GM19468 (cell line): ENCODE data around the gene PRRT3.
A peak's percentile ranks its signal among the peaks of the same experiment; 100 is the strongest.

Experiments used
- ATAC-seq: cut with Tn5 transposase; IDR thresholded peaks from one replicate; pipeline ENCODE4 v1.9.1; 2021; ENCODE audit warnings: mild to moderate bottlenecking, moderate library complexity, moderate number of reproducible peaks; ENCODE audit not compliant: unreplicated experiment; ENCODE audit errors: extremely low read depth

Gene PRRT3

GRCh38 chr3:9951962-9952805, at the start of gene PRRT3:
TSS of gene PRRT3 (minus strand) at chr3:9952408. CDS start at chr3:9950115, 2,293 bp downstream.
- peak; percentile 76 for ATAC-seq

GRCh38 chr3:10000686-10001085, 48.5 kb upstream of the PRRT3 start:
- ATAC-seq: no peak

- no peak for ATAC-seq
These were observed 42.1 kb upstream of the PRRT3 start for GRCh38 chr3:9994086-9994844.

DNA sequence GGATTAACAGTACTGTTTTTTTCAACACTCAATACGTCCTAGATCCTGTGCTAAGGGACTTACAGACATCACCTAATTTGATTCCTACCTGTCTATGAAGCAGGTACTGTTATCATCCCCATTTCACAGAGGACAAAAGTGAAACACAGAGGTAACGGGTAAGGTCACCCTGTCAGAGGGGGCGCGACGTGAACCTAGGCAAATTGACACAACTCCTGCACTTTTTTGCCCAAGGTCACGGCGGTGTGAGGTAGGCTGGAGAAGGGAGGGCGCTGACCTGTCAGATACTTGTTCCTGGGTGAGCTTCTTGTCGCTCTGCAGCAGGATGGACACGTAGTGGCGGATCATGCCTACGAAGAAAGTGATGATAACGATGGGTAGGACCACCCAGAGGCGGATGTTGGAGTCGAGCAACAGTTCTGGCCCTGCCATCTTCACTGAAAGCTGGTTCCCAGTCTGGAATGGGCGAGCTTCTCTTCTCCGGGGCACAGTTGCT, 34.1 kb upstream of the PRRT3 start:
- ATAC-seq: no peak

- ATAC-seq: no peak
These were observed 28.0 kb upstream of the PRRT3 start for GRCh38 chr3:9980251-9980650.

- no peak for ATAC-seq
These were observed 26.6 kb upstream of the PRRT3 start for GRCh38 chr3:9978710-9979305.

DNA sequence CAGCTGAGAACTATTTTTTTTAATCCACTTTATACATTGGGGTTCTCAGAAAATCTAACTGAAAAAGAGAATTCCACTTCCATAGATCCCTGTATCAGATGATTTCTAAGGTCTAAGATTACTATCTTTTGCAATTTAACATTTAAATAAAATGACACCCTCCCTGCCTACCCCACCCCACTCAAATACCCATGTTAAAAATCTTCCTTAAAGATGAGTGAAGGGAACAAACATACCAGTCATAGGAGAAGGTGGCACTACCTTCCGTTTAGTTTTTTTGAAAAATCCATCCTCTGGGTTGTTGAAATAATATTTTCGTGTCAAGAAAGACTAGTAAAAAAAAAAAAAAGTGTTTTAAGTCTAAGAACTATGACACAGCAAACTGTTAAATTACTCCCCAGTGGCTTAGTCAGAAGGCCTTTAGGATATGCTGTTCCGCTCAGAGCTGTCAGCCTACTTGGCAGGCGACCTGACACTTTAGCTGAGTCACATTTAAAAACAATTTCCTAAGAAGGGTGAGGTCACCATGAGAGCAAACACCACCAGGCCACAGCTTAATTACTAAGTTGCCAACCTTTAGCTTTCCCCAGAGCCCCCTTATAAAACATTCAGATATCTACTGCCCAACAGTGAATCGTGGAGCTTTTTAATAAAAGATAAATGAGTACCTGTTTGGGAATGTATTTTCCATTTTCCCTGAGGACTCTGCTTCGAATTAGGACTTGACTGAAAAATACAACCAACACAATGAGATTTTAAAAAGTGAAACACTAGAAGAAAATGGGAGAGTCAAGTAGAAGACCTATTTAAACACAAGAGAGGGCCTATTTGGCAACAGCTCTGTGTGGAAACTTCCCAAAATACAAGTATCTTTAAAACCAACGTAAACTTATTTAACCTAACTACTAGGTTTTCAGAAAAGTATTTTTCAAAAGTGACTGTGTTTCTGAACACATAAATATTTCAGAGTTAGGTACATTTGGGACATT, 24.8 kb upstream of the PRRT3 start:
- no peak for ATAC-seq

DNA sequence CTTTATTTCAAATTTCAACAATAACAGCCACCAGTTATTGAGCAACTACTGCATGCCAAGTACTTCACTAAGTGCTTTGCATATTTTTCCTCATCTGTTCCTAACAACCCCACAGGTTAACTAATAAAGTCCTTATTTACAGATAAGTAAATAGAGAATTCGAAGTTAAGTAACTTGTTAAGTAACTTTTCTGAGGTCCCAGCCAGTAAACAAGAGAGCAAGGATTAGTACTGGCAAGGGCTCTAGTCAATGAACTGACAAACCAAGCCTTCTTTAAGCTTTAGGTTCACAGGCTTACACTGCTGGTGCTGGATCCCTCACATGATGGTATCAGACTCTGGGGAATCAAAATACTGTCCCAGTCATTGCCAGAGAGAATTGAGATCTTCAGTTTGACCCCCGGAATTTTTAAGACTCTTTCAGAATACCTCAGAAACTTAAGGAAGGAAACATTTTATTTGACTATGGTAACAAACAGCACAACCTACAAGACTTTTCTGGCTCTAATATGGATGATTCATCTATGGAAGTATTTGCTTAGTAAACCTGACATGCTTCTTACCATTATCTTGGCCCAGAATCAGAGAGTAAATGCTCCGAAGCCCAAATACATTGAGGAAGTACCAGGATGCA, 17.9 kb upstream of the PRRT3 start:
- no peak for ATAC-seq

GRCh38 chr3:9969632-9970019, 17.4 kb upstream of the PRRT3 start:
- ATAC-seq: no peak

- ATAC-seq: no peak
These were observed 14.6 kb upstream of the PRRT3 start for GRCh38 chr3:9966841-9967240.

DNA sequence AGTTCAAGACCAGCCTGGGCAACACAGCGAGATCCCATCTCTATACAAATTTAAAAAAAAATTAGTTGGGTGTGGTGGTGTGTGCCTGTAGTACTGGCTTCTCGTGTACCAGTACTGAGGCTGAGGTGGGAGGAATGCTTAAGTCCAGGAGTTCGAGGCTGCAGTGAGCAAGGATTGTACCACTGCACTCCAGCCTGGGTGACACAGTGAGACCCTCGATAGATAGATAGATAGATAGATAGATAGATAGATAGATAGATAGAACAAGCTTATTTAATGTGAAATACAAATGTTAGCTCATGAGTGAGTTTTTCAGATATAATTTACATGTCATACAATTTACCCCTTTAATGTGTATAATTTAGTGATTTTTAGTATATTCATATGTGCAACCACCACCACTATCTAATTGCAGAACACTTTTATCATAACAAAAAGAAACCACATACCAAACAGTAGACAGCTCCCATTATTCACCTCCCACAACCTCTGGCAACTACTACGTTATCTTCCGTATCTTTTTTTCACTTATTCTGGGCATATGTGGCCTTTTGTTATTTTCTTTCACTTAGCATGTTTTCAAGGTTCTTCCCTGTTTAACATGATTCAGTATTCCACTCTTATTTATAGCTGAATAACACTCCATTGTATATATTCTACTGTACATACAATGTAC, 13.1 kb upstream of the PRRT3 start:
- ATAC-seq: no peak

DNA sequence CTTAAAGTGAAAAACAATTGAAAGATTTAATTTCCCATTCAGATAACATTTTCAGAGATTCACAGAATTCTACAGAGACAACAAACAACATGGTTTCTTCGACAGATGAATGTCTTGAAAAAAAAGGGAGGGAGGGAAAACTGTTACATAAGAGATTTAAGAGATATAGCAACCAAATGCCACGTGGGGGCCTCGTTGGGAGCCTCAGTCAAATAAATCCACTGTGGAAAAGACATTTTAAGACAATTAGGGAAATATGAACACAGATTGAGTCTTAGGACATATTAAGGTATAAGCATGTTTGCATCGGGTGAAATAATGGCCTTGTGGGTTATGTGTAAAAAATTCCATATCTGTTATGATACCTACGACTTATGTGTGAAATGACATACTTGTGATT, 5.0 kb upstream of the PRRT3 start:
- ATAC-seq: no peak

- ATAC-seq: no peak
These were observed 3.6 kb upstream of the PRRT3 start for GRCh38 chr3:9955611-9956352.

DNA sequence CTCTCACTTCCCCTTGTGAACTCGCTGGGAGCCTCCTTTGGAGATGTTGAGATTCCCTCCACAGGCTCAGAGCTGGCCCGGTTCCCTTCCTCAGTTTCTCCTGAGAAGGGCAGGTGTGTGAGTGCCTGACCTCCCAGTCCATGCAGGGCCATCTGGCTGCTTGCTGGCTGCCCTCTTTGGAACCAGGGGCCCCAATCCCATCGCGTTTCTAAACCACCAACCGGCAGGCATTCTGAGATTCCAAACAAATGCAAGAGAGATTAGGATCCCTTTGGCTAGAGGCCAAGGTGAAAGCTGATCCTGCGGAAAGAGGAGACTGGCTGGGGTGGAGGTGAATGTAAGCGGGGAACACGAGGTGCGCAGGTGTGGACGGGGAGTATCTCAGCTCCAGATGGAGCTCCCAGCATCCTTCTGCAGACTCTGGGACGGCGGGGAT, 2.9 kb upstream of the PRRT3 start:
- no peak for ATAC-seq

GRCh38 chr3:9951598-9951961, 628 bp downstream of the PRRT3 start:
- ATAC-seq: no peak

DNA sequence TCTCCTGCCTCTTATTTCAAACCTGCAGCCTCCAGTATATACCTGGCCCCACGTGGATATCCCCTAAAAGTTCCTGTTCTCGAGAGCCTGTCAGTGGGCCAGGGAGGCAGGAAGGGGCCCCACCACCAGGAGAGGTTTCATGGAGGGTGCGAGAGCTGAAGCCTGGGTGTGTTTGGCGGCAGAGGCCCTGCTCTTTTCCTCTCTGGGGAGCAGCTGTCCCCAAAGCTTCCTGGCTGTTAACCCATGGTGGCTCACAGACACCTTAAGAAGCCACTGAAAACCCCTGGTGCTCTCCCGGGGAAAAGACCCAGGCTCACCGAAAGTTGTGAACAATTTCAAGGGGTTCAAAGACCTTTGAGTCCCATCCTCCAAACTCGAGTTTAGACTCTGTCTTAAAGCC, 1.1 kb downstream of the PRRT3 start:
- ATAC-seq: no peak

DNA sequence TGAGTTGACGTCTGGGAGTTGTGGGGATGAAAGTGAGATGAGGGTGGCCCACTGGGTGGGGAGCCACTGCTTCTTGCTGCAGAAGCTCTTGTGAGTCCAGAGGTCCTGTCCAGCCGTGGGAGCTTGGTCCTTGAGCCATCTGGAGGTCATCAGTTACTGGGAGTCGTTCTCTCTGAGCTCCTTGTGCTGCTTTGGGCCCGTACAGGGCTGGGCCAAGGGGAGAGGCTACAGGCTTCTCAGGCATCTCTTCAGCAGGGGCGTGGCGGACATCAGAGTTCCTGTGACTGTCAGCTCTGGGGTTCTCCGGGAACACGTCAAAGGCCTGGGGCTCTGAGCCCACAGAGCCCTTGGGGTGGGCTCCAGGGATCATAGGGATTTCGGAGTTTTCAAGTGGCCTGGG, 2.6 kb downstream of the PRRT3 start:
- no peak for ATAC-seq

DNA sequence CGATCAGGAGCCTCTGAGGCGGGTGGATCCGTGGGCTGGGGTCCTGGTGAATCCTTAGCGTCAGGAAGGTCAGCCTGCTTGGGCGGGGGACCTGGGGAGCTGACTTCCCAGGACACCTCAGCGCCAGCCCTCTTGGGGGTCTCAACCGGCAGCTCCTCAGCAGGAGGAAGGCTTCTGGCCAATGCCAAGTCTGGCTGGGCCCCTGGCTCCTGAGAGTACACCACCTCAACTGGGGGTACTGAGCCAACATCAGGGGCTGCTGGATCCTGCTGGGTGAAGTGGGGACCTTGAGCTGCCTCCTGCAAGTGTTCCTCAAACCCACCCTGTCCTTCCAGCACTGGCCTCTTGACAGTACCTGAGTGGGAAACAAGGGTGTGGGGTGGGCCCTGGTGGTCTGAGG, 3.1 kb downstream of the PRRT3 start:
- no peak for ATAC-seq
